T47D (cell line): ENCODE data around the gene CDKL5.
A peak's percentile ranks its signal among the peaks of the same experiment; 100 is the strongest.

Source experiments
- DNase-seq, 2 experiments: peaks; one replicate each; pipeline versions ENCODE4 v3.0.0 to v3.0.0-alpha.2; 2011 to 2012; ENCODE audit warnings: low read depth in 1 of 2, low spot score in 1 of 2
- JUND ChIP-seq: IDR thresholded peaks from 2 replicates; pipeline ENCODE4 v1.6.1; 2012; ENCODE audit warnings: low read depth
- in situ Hi-C: cut with HindIII; loops from 2 replicates; pipeline ENCODE4 v1.10.0; 2016; ENCODE audit warnings: low sequenced_read_pairs, low pct_unique_long_range_greater_than_20kb

The CDKL5 gene

DNA sequence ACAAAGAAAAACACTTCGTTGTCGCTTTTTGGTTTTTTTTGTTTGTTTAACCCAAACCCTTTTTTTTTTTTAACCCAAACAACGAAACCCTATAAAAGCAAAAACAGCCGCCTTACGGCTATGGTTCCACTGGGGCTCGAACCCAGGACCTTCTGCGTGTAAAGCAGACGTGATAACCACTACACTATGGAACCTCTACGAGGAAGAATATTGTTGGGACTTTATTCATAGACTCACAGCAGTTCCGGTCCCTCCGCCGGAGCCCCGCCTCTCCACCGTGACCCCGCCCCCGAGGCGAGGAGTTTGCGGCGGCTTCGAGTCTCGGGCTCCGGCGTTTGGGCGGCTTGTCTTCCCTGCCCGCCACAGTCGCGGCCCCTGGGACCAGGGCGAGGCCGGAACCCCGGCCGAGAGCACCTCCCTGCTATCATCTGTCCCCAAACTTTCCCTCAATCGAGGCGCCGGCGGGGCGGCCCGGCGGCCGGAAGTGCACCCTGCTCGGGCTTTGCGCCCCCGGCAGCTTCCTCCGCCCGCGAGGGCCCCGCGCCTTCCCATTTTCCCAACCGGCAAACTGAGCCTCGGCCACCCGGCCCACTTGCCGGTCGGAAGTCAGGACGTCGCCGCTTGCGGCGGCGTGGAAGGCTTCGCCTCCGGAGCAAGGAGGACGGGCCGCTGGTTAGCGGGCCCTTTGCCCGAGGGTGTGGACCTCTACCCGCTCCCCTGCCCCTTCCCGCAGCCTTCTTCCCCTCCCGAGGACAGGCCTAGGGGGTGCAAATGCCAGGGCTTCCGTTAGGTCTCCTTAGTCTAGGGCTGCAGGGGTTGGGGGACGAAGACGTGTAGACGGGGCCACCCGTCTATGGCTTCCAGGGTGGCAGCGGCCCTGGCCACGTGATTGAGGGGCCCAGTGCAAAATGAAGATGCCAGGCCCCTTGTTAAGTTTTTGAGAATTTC lies 249.7 kb downstream of the CDKL5 start:
- no peak for TF ChIP-seq JUND
- peak; percentile 63 to 81 for DNase-seq
- in situ Hi-C loops: no loop called here

DNA sequence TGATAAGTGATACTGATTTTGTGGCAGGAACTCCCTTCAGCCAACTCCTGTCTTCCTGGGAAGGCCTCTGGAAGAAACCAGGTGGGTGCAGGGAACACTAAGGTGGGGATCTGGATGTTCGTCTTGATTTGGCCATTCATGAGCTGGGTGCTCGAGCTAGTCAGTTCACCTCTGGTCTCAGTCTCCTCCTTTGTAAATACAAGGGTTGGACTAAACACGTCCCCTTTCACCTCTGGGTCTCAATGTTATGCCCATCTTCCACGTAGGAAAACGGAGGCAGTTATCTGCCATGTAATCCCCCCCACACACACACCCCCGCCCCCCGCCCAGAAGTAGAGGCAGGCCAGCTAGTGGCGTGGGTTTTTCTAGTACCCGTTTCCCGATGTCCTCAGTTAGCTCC lies 250.6 kb downstream of the CDKL5 start:
- DNase-seq: no peak
- no peak for TF ChIP-seq JUND
- in situ Hi-C loops: no loop called here

- DNase-seq: no peak
- in situ Hi-C loops: no loop called here
- TF ChIP-seq JUND: no peak
Observed at GRCh38 chrX:18676470-18676869, 251.1 kb downstream of the CDKL5 start.

DNA sequence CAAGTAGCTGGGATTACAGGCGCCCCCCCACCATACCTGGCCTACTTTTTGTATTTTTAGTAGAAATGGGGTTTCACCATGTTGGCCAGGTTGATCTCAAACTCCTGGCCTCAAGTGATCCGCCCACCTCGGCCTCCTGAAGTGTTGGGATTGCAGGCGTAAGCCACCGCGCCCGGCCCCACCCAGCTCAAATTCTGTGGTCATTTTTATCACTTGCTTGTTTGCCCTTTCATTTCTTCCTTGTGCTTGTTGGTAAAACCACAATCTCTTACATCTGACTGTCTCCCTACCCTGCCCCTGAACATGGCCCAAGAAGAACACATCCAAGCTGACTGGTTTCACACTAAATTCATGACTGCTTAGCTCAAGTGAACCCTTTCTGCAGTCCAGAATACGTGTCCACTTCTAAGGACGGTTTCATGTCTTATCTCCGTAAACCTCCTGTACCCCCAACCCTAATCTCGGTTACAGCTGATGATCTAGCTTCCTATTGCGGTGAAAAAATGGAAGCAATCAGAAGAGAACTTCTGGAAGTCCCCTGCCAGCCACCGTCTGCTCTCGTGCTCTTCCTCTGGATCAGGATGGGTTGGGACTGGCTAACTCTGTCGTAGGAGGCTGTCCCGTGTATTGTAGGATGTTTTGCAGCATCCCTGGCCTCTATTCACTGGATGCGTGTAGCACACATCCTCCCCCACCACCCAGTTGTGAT lies 251.9 kb downstream of the CDKL5 start:
- TF ChIP-seq JUND: no peak
- in situ Hi-C loops: no loop called here
- no peak for DNase-seq

GRCh38 chrX:18681996-18682395 lies 256.6 kb downstream of the CDKL5 start:
- in situ Hi-C loops: no loop called here
- DNase-seq: no peak
- no peak for TF ChIP-seq JUND

DNA sequence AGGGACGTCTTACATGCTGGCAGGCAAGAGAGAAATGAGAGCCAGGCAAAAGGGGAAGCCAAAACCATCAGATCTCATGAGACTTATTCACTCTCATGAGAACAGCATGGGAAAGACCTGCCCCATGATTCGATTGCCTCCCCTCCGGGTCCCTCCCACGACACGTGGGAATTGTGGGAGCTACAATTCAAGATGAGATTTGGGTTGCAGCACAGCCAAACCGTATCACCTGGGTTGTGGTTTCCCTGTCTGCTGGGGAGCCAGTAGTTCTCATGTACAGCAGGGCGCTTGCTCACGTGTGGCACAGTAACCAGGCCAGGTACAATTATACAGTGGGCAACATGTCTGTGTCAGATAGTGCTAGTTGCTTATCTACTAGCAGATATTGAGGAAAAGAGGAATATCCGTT lies 257.6 kb downstream of the CDKL5 start:
- in situ Hi-C loops: no loop called here
- no peak for DNase-seq
- no peak for TF ChIP-seq JUND

DNA sequence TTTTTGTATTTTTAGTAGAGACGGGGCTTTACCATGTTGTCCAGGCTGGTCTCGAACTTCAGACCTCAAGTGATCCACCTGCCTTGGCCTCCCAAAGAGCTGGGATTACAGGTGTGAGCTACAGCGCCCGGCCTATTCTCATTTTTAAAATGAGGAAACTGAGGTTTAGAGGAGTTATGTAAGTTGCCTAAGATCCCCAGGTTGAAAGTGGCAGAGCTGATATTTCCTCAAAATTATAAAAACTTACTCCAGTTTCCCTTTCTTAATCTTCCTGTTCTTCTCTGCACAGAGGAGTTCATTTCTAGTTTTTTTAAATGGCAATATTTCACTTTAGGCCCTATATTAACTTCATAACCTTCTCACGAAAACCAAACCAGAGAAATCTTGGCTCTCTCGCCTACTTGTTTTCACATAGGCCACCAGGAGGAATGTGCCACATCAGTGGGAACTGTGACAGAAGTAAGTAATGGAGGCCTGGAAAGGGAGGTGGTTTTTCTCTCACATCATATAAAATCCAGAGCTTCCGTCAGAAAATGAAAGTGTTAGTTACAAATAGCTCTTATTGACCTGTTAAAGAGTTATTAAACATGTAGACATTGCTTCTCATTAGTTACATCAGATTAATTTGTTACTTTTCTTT lies 262.6 kb downstream of the CDKL5 start:
- peak in 1 of 2 experiments; percentile 19 for DNase-seq
- TF ChIP-seq JUND: no peak
- in situ Hi-C loops: no loop called here

- no peak for DNase-seq
- no peak for TF ChIP-seq JUND
- in situ Hi-C loops: no loop called here
Observed at GRCh38 chrX:18691431-18691830, 266.0 kb downstream of the CDKL5 start.

DNA sequence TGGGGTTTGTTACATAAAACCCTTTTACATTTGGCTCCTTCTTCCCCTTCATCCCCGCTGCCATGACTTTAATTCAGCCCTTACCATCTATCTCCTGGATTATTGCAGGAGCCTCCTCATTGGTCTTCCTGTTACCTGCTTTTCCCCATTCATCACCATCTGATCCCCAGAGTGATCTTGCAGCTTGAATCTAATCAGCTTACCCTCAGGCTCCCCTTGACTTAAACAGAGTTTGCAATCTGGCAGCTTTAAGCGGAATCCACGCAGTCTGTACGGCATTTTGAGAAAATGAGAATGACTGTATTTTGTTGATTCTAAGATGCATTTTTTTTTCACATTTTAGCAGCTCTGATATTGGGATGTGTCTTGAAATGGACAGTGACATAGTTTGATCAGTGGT lies 267.1 kb downstream of the CDKL5 start:
- DNase-seq: no peak
- no peak for TF ChIP-seq JUND
- in situ Hi-C loops: no loop called here

DNA sequence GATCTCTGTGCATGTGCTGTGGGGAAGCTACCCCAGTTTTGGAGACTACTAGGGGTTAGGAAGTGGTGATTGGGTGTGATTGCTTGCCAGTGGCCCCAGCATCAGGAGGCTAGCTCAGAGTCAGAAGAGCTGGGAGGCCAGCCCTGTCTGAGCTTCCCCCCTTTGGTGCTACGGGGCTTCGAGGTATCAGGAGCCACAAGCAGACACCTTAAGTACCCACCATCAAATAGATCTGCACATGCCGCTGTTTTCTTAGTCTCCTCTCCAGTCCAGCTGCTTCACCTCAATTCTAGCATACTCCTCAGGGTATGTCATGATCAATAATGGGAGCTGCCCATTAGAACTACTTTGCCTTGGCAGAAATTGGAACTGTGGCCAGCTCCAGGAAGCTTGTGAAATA lies 271.2 kb downstream of the CDKL5 start:
- no peak for TF ChIP-seq JUND
- DNase-seq: no peak
- in situ Hi-C loops: no loop called here

DNA sequence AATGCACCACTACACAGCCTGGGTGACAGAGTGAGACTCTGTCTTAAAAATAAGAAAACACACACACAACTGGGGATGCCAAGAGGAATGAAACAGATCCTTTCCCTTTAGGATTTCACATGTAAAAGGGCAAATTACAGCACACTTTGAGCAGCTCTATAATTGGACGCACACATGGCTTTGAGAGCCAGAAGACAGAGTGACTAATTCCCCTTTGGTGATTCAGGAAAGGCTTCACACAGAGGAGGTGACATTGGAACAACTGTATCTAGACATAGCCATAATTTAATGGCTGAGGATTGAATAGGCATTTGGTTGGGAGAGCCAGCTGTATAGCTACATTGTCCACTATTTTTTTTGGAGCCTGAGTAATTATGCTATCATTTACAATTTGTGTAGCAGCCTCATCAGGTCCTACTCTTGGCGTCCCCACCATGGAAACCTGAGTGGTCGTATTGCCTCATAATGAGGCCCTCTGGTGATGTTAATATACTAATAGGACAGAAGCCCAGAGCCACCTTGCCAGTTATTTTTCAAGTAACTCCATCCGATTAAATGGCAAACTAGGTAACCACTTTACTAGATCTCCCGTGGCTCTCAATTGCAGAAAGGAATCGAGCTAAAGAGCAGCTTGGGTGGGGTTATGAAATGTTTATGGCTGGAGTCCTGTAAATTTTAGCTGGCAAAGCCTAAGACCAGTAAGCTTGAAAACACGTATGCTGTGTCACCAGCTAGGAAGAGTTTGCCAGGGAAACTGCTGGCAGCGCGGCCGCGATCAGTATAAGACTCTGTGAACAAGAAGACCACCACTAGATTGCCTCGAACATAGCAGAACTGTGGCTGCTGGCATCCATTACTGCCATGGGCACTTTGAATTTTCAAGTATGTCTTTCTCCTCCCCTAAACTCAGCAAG lies 273.6 kb downstream of the CDKL5 start:
- DNase-seq: no peak
- in situ Hi-C loops: no loop called here
- no peak for TF ChIP-seq JUND
